T1000 (cell line): Measurements from ENCODE around the gene GEMIN5.

ENCODE experiments used
- DNase-seq: peaks from one replicate; lab custom pipeline; 2025; ENCODE audit warnings: mixed read lengths; lab: John Stamatoyannopoulos, UW

The GEMIN5 gene

GRCh38 chr5:154884424-154884823 lies 53.6 kb downstream of the GEMIN5 start:
- no peak for DNase-seq

GRCh38 chr5:154881986-154882385 lies 56.0 kb downstream of the GEMIN5 start:
- DNase-seq: no peak

GRCh38 chr5:154878642-154879335 lies 59.2 kb downstream of the GEMIN5 start:
- DNase-seq: no peak

- no peak for DNase-seq
Measured at GRCh38 chr5:154873791-154874331, 64.2 kb downstream of the GEMIN5 start.

- DNase-seq: no peak
Measured at GRCh38 chr5:154871734-154872133, 66.3 kb downstream of the GEMIN5 start.

GRCh38 chr5:154868702-154869101 lies 69.3 kb downstream of the GEMIN5 start:
- no peak for DNase-seq

- DNase-seq: no peak
Measured at GRCh38 chr5:154866841-154867240, 71.2 kb downstream of the GEMIN5 start.

GRCh38 chr5:154865466-154866184 lies 72.4 kb downstream of the GEMIN5 start:
- no peak for DNase-seq

GRCh38 chr5:154863291-154864080 lies 74.5 kb downstream of the GEMIN5 start:
- no peak for DNase-seq

GRCh38 chr5:154862766-154863165 lies 75.2 kb downstream of the GEMIN5 start:
- no peak for DNase-seq

- DNase-seq: no peak
Measured at GRCh38 chr5:154861946-154862345, 76.1 kb downstream of the GEMIN5 start.

GRCh38 chr5:154860765-154861164 lies 77.2 kb downstream of the GEMIN5 start:
- DNase-seq: no peak

- DNase-seq: no peak
Measured at GRCh38 chr5:154860123-154860522, 77.9 kb downstream of the GEMIN5 start.

- DNase-seq: no peak
Measured at GRCh38 chr5:154858972-154859871, 78.8 kb downstream of the GEMIN5 start.

- DNase-seq: peak; percentile 93
Measured at GRCh38 chr5:154858297-154858971, 79.6 kb downstream of the GEMIN5 start, which contains the start of gene CNOT8. Gene CNOT8, plus strand, starts transcription at chr5:154858627. Its CDS starts 4,652 bp downstream, at chr5:154863279.

GRCh38 chr5:154857530-154858296 lies 80.3 kb downstream of the GEMIN5 start:
- DNase-seq: peak; percentile 93

GRCh38 chr5:154851351-154851750 lies 86.7 kb downstream of the GEMIN5 start:
- no peak for DNase-seq

- peak; percentile 30 for DNase-seq
Measured at GRCh38 chr5:154850255-154851062, 87.6 kb downstream of the GEMIN5 start, which contains the start of gene FAXDC2. Gene FAXDC2, minus strand, starts transcription at chr5:154850603. Its CDS starts 12,425 bp downstream, at chr5:154838178.

- DNase-seq: no peak
Measured at GRCh38 chr5:154849791-154850201, 88.2 kb downstream of the GEMIN5 start.
